GM12892 (cell line): ENCODE results near the gene NR2F6.

Experiments
- POLR2A ChIP-seq: IDR thresholded peaks from 2 replicates; pipeline ENCODE4 v1.6.1; 2011; ENCODE audit warnings: low read depth, low read length, control low read depth
- POLR2AphosphoS5 ChIP-seq: IDR thresholded peaks from 2 replicates; pipeline ENCODE4 v1.6.1; 2011; ENCODE audit warnings: low read depth, low read length, control low read depth
- TAF1 ChIP-seq: IDR thresholded peaks from 2 replicates; pipeline ENCODE4 v1.6.1; 2011; ENCODE audit warnings: low read depth, mild to moderate bottlenecking, control low read depth, low read length, borderline replicate concordance

GRCh38 chr19:17281391-17282304 lies 35.9 kb upstream of the NR2F6 start, which contains the start of gene ANKLE1:
- TF ChIP-seq TAF1 (no peak), POLR2A (peak; percentile 51; the same call in 1 of the 2 replicates), POLR2AphosphoS5 (no peak)
